ENCODE results near the gene TRANK1. TPM values are rescaled to one million over a fixed set of nuclear protein-coding genes. Genes with fewer than 3 reads are reported as not detected.
A peak's percentile ranks its signal among the peaks of the same experiment; 100 is the strongest.

Gene TRANK1
- total RNA-seq, 1 donor from 2014 or later: 135 TPM

GRCh38 chr3:36911990-36912804 is 32.7 kb downstream of the TRANK1 start:
- peaks cover 6% of the 10 kb centered on the region for H3K36me3 Mint-ChIP-seq (ENCODE audit: low read depth)
- H3K4me3 Mint-ChIP-seq: peak overlapping the region; percentile 41
- DNase-seq (no peak), ATAC-seq (ENCODE audit: low read depth) (peak; percentile 78)
- POLR2A ChIA-PET: interaction anchor here (0.5 to 4.6 kb wide), 20 partner anchors 10 to 113 kb away, joined by 3 to 84 read pairs (median 5); partner anchors contain the start of genes EPM2AIP1, MLH1 and TRANK1
- peaks cover 69% of the 10 kb centered on the region for H3K4me1 Mint-ChIP-seq
- CTCF ChIA-PET: interaction anchor here (0.6 to 2.8 kb wide), 10 partner anchors 8 to 76 kb away, joined by 3 to 26 read pairs (median 4); partner anchors contain the start of gene TRANK1
- intact Hi-C loops (cut with micrococcal nuclease): loop anchor here (1.0 to 2.0 kb wide), 9 partner anchors 9 to 81 kb away; partner anchors contain the start of genes EPM2AIP1 and MLH1
- peak overlapping the region; percentile 93 for H3K27ac Mint-ChIP-seq
- no peaks in the 10 kb centered on the region for H3K27me3 Mint-ChIP-seq
- no peak for TF ChIP-seq CTCF (IDR thresholded peaks at IDR 0.05)
- H3K9me3 Mint-ChIP-seq: no peaks in the 10 kb centered on the region

GRCh38 chr3:36909666-36910065 is 35.2 kb downstream of the TRANK1 start:
- H3K4me3 Mint-ChIP-seq: no peak overlapping the region
- DNase-seq (no peak), ATAC-seq (ENCODE audit: low read depth) (no peak)
- TF ChIP-seq CTCF (IDR thresholded peaks at IDR 0.05): no peak
- ChIA-PET CTCF (interaction anchor here (1.0 to 9.8 kb wide), 2 partner anchors 9 to 48 kb away, joined by 3 to 71 read pairs; no protein-coding TSS in a partner anchor), POLR2A (interaction anchor here (1.3 to 11.4 kb wide), 5 partner anchors 8 to 34 kb away, joined by 9 to 185 read pairs (median 18); partner anchors contain the start of gene TRANK1)
- no peaks in the 10 kb centered on the region for H3K27me3 Mint-ChIP-seq
- no peaks in the 10 kb centered on the region for H3K9me3 Mint-ChIP-seq
- H3K27ac Mint-ChIP-seq: peak overlapping the region; percentile 94
- H3K4me1 Mint-ChIP-seq: peaks cover 77% of the 10 kb centered on the region
- intact Hi-C loops (cut with micrococcal nuclease): no loop called here
- peaks cover 13% of the 10 kb centered on the region for H3K36me3 Mint-ChIP-seq (ENCODE audit: low read depth)

- POLR2A ChIA-PET: interaction anchor here (0.5 to 11.4 kb wide), 7 partner anchors 9 to 116 kb away, joined by 3 to 185 read pairs (median 11); partner anchors contain the start of gene TRANK1
- peaks cover 80% of the 10 kb centered on the region for H3K4me1 Mint-ChIP-seq
- CTCF ChIA-PET: interaction anchor here (9.8 kb wide), 1 partner anchor 49 kb away, joined by 71 read pairs; no protein-coding TSS in a partner anchor
- no peak for TF ChIP-seq CTCF (IDR thresholded peaks at IDR 0.05)
- peak overlapping the region; percentile 94 for H3K27ac Mint-ChIP-seq
- H3K27me3 Mint-ChIP-seq: no peaks in the 10 kb centered on the region
- intact Hi-C loops (cut with micrococcal nuclease): no loop called here
- peak overlapping the region; percentile 93 for H3K4me3 Mint-ChIP-seq
- ATAC-seq (ENCODE audit: low read depth) (no peak), DNase-seq (no peak)
- peaks cover 13% of the 10 kb centered on the region for H3K36me3 Mint-ChIP-seq (ENCODE audit: low read depth)
- no peaks in the 10 kb centered on the region for H3K9me3 Mint-ChIP-seq
Observed at GRCh38 chr3:36909181-36909580, 35.7 kb downstream of the TRANK1 start.

GRCh38 chr3:36908647-36909180 is 36.1 kb downstream of the TRANK1 start:
- H3K9me3 Mint-ChIP-seq: no peaks in the 10 kb centered on the region
- CTCF ChIA-PET: interaction anchor here (0.8 to 9.8 kb wide), 3 partner anchors 37 to 49 kb away, joined by 3 to 71 read pairs (median 4); no protein-coding TSS in a partner anchor
- DNase-seq: no peak
- H3K36me3 Mint-ChIP-seq (ENCODE audit: low read depth): peaks cover 13% of the 10 kb centered on the region
- ATAC-seq (ENCODE audit: low read depth): no peak
- peak overlapping the region; percentile 93 for H3K4me3 Mint-ChIP-seq
- no peaks in the 10 kb centered on the region for H3K27me3 Mint-ChIP-seq
- H3K27ac Mint-ChIP-seq: peak overlapping the region; percentile 94
- no peak for TF ChIP-seq CTCF (IDR thresholded peaks at IDR 0.05)
- intact Hi-C loops (cut with micrococcal nuclease): no loop called here
- peaks cover 80% of the 10 kb centered on the region for H3K4me1 Mint-ChIP-seq
- POLR2A ChIA-PET: interaction anchor here (0.5 to 11.4 kb wide), 8 partner anchors 9 to 116 kb away, joined by 3 to 185 read pairs (median 10); partner anchors contain the start of genes EPM2AIP1, MLH1 and TRANK1

Data from activated B cell treated with CpG ODN at 0.5 μM for 24 hours (primary cell).